GM12878 (cell line): ENCODE data around the gene MSI2. TPM values are rescaled to one million over a fixed set of nuclear protein-coding genes. Genes with fewer than 3 reads are reported as not detected.

Experiments used
- ATAC-seq: fragments of 200-7000 bp; cut with Tn5 transposase; 3 replicates; pipeline ENCODE4 v1.9.1; 2020; ENCODE audit warnings: mild to moderate bottlenecking, moderate library complexity
- BruUV-seq: library from RNA; stranded (reverse); fragments of 400-500 nt; replicated peaks from 2 replicates; lab custom pipeline; 2021; lab: Mats Ljungman, UMichigan
- CTCF ChIA-PET: fragments of 300-600 bp; sonication (Branson Sonifier 250); formaldehyde crosslinking; extraction: SDS; loops from one replicate; lab custom pipeline; 2021; ENCODE audit warnings: inconsistent platforms; lab: Yijun Ruan, JAX
- POLR2A ChIA-PET: fragments of 350-600 bp; formaldehyde crosslinking; extraction: SDS; loops from one replicate; lab custom pipeline; 2021; ENCODE audit warnings: inconsistent platforms; lab: Charles Lee
- RAD21 ChIA-PET: fragments of 300-600 bp; sonication (Branson Sonifier 250); formaldehyde crosslinking; loops from one replicate; lab custom pipeline; 2023; ENCODE audit warnings: antibody characterized with exemption; ENCODE audit not compliant: unreplicated experiment; lab: Charles Lee
- SMC1A ChIA-PET: fragments of 300-600 bp; sonication (Branson Sonifier 250); formaldehyde crosslinking; loops from one replicate; lab custom pipeline; 2023; ENCODE audit not compliant: unreplicated experiment, uncharacterized antibody; lab: Charles Lee
- DNase-seq: peaks from one replicate; pipeline ENCODE4 v3.0.0-alpha.2; 2011; ENCODE audit warnings: low read depth, low spot score
- FAIRE-seq: peaks from 3 replicates; lab custom pipeline; 2011; peaks lifted over from hg19 to GRCh38; lab: Jason Lieb, UNC
- H2AFZ ChIP-seq: 2 replicates; pipeline ENCODE4 v1.6.0; 2011; ENCODE audit warnings: low read depth, low read length, control low read depth; ENCODE audit not compliant: control insufficient read depth
- H3K27ac ChIP-seq: 2 replicates; pipeline ENCODE4 v1.5.1; 2011; ENCODE audit warnings: control low read depth; ENCODE audit not compliant: control insufficient read depth, insufficient read depth
- H3K27me3 ChIP-seq, 2 experiments: replicated peaks in 1 of 2; 2 replicates each; pipeline versions ENCODE4 v1.6.0 to v1.6.1; 2011; ENCODE audit warnings: low read length in 1 of 2; ENCODE audit not compliant: control insufficient read depth in 2 of 2, insufficient read depth in 2 of 2
- H3K36me3 ChIP-seq, 2 experiments: 2 replicates each; pipeline ENCODE4 v1.5.1; 2011; ENCODE audit warnings: low read length in 1 of 2; ENCODE audit not compliant: control insufficient read depth in 2 of 2, insufficient read depth in 2 of 2
- H3K4me1 ChIP-seq: 2 replicates; pipeline ENCODE4 v1.6.1; 2011; ENCODE audit warnings: mild to moderate bottlenecking, low read length, moderate library complexity, mixed read lengths; ENCODE audit not compliant: control insufficient read depth, insufficient read depth
- H3K4me2 ChIP-seq: 2 replicates; pipeline ENCODE4 v1.6.0; 2011; ENCODE audit warnings: control low read depth; ENCODE audit not compliant: control insufficient read depth, insufficient read depth
- H3K4me3 ChIP-seq: fragments of 200-600 bp; sonication (generic); 2 replicates; pipeline ENCODE4 v1.5.1; 2016
- H3K79me2 ChIP-seq: 2 replicates; pipeline ENCODE4 v1.6.0; 2011; ENCODE audit warnings: low read length; ENCODE audit not compliant: control insufficient read depth, insufficient read depth
- H3K9ac ChIP-seq: 2 replicates; pipeline ENCODE4 v1.8.0; 2011; ENCODE audit warnings: low read length, control low read depth, mixed read lengths; ENCODE audit not compliant: control insufficient read depth, insufficient read depth
- H3K9me3 ChIP-seq: replicated peaks from 3 replicates; pipeline ENCODE4 v1.5.1; 2011; ENCODE audit warnings: mild to moderate bottlenecking, low read length; ENCODE audit not compliant: control insufficient read depth, insufficient read depth
- H4K20me1 ChIP-seq: 2 replicates; pipeline ENCODE4 v1.6.0; 2011; ENCODE audit not compliant: control insufficient read depth, insufficient read depth
- ATF7 ChIP-seq: fragments of 450-650 bp; IDR thresholded peaks from 2 replicates; pipeline ENCODE4 v1.6.1; 2016; ENCODE audit warnings: low read depth, mild to moderate bottlenecking
- MXI1 ChIP-seq: fragments of 150-350 bp; IDR thresholded peaks from 2 replicates; pipeline ENCODE4 v1.6.1; 2011; ENCODE audit warnings: low read depth, mild to moderate bottlenecking, inconsistent platforms, low read length, improper control_type of control experiment
- RUNX3 ChIP-seq: IDR thresholded peaks from 2 replicates; pipeline ENCODE4 v1.6.1; 2012; ENCODE audit warnings: low read length, inconsistent platforms
- TAF1 ChIP-seq: IDR thresholded peaks from 2 replicates; pipeline ENCODE4 v1.6.1; 2011; ENCODE audit warnings: mild to moderate bottlenecking, low read depth, low read length, borderline replicate concordance
- WRNIP1 ChIP-seq: IDR thresholded peaks from 2 replicates; pipeline ENCODE4 v1.6.1; 2011; ENCODE audit warnings: low read depth, low read length, improper control_type of control experiment, borderline replicate concordance
- WGBS: methylation state at CpG from one replicate; pipeline ENCODE4 v1.1.6; 2016; ENCODE audit warnings: low lambda C conversion rate; ENCODE audit not compliant: insufficient replicate concordance, insufficient coverage; ENCODE audit errors: missing lambda C conversion rate; 5-methylcytosine and 5-hydroxymethylcytosine counted together
- in situ Hi-C: fragments of 300-500 bp; cut with MboI; formaldehyde crosslinking; loops from 9 replicates; pipeline ENCODE4 v1.14.3; 2018; ENCODE audit warnings: mixed read lengths
- intact Hi-C: fragments of 100-400 bp; cut with micrococcal nuclease; formaldehyde crosslinking; loops from one replicate; pipeline ENCODE4 v1.14.2; 2022; ENCODE audit not compliant: unreplicated experiment
- polyA plus RNA-seq, 11 experiments: library from polyadenylated mRNA; depleted of rRNA in 4 of 11; unstranded in 6 of 11; stranded (reverse) in 5 of 11; fragments of >200 nt; fragmentation: Nextera tagmentation in 4 of 11; fragmentation: Illumina TruSeq in 1 of 11; extraction: Ambion mirVana in 4 of 11; extraction: Trizol in 1 of 11; gene quantifications; 1 replicate in 1 of 11; 2 replicates in 10 of 11; pipeline versions ENCODE4 v1.2.1 to v1.2.3, GENCODE V29; 2011 to 2016; ENCODE audit warnings: inconsistent platforms in 2 of 11, missing spikeins in 2 of 11, low read depth in 1 of 11
- total RNA-seq, 4 experiments: library from RNA; depleted of rRNA in 3 of 4; stranded (reverse); fragments of >200 nt in 3 of 4; fragmentation: Illumina TruSeq in 1 of 4; extraction: Trizol in 1 of 4; gene quantifications; 2 replicates each; pipeline versions ENCODE4 v1.2.1 to v1.2.3, GENCODE V29; 2013 to 2021

The MSI2 gene
- total and polyA plus RNA-seq, 10 of the 15 experiments (the other 5 are each of a cell fraction or from before 2014, with no cell fraction given), result 6.1 to 76.1 (median 42.0) TPM

DNA sequence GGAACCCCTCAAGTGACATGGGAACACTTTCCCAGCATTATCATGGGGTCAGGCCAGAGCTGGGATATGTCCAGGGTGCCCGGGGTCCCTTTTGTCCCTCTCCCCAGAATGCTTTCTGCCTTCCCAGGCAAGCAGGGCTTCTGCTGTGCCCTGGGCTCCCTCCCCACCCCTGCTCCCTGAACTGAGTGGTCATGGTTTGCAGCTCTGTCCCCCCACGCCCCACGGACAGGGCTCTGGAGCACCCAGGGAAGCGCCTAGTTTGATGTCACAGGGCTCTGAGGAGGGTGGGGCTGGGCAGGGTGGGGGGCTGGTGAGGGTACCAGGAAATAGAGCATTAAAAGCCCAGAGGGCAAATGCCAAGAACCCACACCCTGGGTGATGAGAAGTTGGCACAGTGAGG lies 396.5 kb downstream of the MSI2 start:
- ChIA-PET POLR2A (no interaction called here), CTCF (interaction anchor here (1.1 kb wide), 1 partner anchor 410 kb away, joined by 3 read pairs; no protein-coding TSS in a partner anchor), SMC1A (no interaction called here)
- no TSS peak for BruUV-seq
- intact Hi-C loops, result no loop called here
- H3K4me2 ChIP-seq, result no peak overlapping the region
- H3K36me3 ChIP-seq, result peaks cover 5% of the 10 kb centered on the region in 2 experiments; a peak in 3 of 4 replicates
- no peak overlapping the region for H3K4me3 ChIP-seq
- no peak overlapping the region for H3K27ac ChIP-seq
- H3K4me1 ChIP-seq, result no peaks in the 10 kb centered on the region
- no peak for FAIRE-seq
- no peak for DNase-seq
- WGBS, result 68% methylated on average over 4 of the region's 4 CpGs
- H3K9ac ChIP-seq, result no peak overlapping the region
- H3K27me3 ChIP-seq, result no peaks in the 10 kb centered on the region
- no peak for TF ChIP-seq RUNX3
- TF ChIP-seq, all 136 proteins: peak for 0
- ATAC-seq, result no peak
- RAD21 ChIA-PET, result no interaction called here
- H2AFZ ChIP-seq, result no peak overlapping the region
- no peaks in the 10 kb centered on the region for H3K79me2 ChIP-seq
- no peaks in the 10 kb centered on the region for H3K9me3 ChIP-seq
- in situ Hi-C loops, result no loop called here
- no peaks in the 10 kb centered on the region for H4K20me1 ChIP-seq

DNA sequence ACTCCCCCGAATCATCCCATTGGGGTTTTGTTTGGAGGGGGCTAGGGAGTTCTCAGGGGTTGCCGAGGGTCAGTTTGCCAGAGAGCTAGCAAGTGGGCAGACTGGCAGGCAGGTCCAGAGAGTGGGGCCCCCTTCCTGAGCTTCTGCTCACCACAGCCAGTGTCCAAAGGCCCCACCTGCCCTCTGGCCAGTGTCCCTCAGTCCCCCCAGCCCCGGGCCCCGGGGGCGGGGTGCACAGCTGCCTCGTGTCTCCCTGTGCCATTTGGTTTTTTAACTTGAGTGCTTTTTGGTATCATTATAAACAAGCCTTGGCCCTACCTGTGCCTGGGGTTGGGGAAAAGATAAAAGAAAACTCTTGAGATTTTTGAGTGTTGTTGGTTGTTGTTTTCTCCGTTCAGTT lies 397.0 kb downstream of the MSI2 start:
- H3K4me2 ChIP-seq, result no peak overlapping the region
- WGBS, result 68% methylated on average over 7 of the region's 7 CpGs
- H2AFZ ChIP-seq, result no peak overlapping the region
- no peaks in the 10 kb centered on the region for H3K27me3 ChIP-seq
- DNase-seq, result no peak
- H3K27ac ChIP-seq, result no peak overlapping the region
- intact Hi-C loops, result no loop called here
- no peaks in the 10 kb centered on the region for H3K9me3 ChIP-seq
- POLR2A ChIA-PET, result no interaction called here
- H3K79me2 ChIP-seq, result no peaks in the 10 kb centered on the region
- no peak overlapping the region for H3K4me3 ChIP-seq
- no peaks in the 10 kb centered on the region for H4K20me1 ChIP-seq
- no TSS peak for BruUV-seq
- SMC1A ChIA-PET, result no interaction called here
- in situ Hi-C loops, result no loop called here
- ATAC-seq, result no peak
- FAIRE-seq, result no peak
- H3K4me1 ChIP-seq, result no peaks in the 10 kb centered on the region
- peaks cover 5 to 8% of the 10 kb centered on the region in 2 experiments; a peak in 3 of 4 replicates for H3K36me3 ChIP-seq
- RAD21 ChIA-PET, result no interaction called here
- H3K9ac ChIP-seq, result no peak overlapping the region
- CTCF ChIA-PET, result interaction anchor here (0.6 to 1.1 kb wide), 2 partner anchors 91 to 410 kb away, joined by 3 read pairs; no protein-coding TSS in a partner anchor
- TF ChIP-seq MXI1, result no peak
- no peak for TF ChIP-seq WRNIP1
- no peak for TF ChIP-seq TAF1
- TF ChIP-seq ATF7, result no peak
- TF ChIP-seq, all 136 proteins: peak for 0
